Endodermal cell (in vitro differentiated cells): ENCODE results near the gene MAN2B1. TPM values are rescaled to one million over a fixed set of nuclear protein-coding genes. Genes with fewer than 3 reads are reported as not detected.
"Not testable (repeated sequence)": the region's sequence is repeated elsewhere in the genome, so short reads cannot be mapped to it uniquely, and the experiment has no call there.

Experiments
- DNase-seq: peaks from one replicate; pipeline ENCODE4 v3.0.0-alpha.2; 2017
- H3K27ac ChIP-seq: 2 replicates; pipeline ENCODE4 v1.5.1; 2013; ENCODE audit warnings: mild to moderate bottlenecking, low read depth, low read length, moderate library complexity
- H3K27me3 ChIP-seq: 2 replicates; pipeline ENCODE4 v1.6.1; 2013; ENCODE audit warnings: mild to moderate bottlenecking, low read length, moderate library complexity; ENCODE audit not compliant: insufficient read depth, control insufficient read depth, poor library complexity, severe bottlenecking
- H3K36me3 ChIP-seq: 2 replicates; pipeline ENCODE4 v1.7.0; 2013; ENCODE audit warnings: mild to moderate bottlenecking, low read length, moderate library complexity; ENCODE audit not compliant: control insufficient read depth, insufficient read depth
- H3K4me1 ChIP-seq: one replicate; pipeline ENCODE4 v1.7.0; 2013; ENCODE audit warnings: low read length; ENCODE audit not compliant: control insufficient read depth, insufficient read depth
- H3K4me3 ChIP-seq: 2 replicates; pipeline ENCODE4 v1.5.1; 2013; ENCODE audit warnings: mild to moderate bottlenecking, low read length, moderate library complexity
- H3K9ac ChIP-seq: 2 replicates; pipeline ENCODE4 v1.6.1; 2013; ENCODE audit warnings: mild to moderate bottlenecking, low read length, moderate library complexity; ENCODE audit not compliant: poor library complexity, severe bottlenecking; ENCODE audit errors: extremely low read depth
- H3K9me3 ChIP-seq: 2 replicates; pipeline ENCODE4 v1.6.1; 2013; ENCODE audit warnings: mild to moderate bottlenecking, low read length, moderate library complexity; ENCODE audit not compliant: control insufficient read depth
- H3K27ac Mint-ChIP-seq: 2 replicates; pipeline ENCODE4 v1.8.0; 2020; ENCODE audit warnings: mixed read lengths
- H3K27me3 Mint-ChIP-seq: 2 replicates; pipeline ENCODE4 v1.8.0; 2021; ENCODE audit warnings: mild to moderate bottlenecking, mixed read lengths; ENCODE audit not compliant: insufficient read depth
- H3K36me3 Mint-ChIP-seq: 2 replicates; pipeline ENCODE4 v1.8.0; 2020; ENCODE audit warnings: low read depth, mixed read lengths
- H3K4me1 Mint-ChIP-seq: 2 replicates; pipeline ENCODE4 v1.8.0; 2020; ENCODE audit warnings: mixed read lengths
- H3K4me3 Mint-ChIP-seq: 2 replicates; pipeline ENCODE4 v1.8.0; 2020; ENCODE audit warnings: mild to moderate bottlenecking, moderate library complexity, mixed read lengths
- H3K9me3 Mint-ChIP-seq: 2 replicates; pipeline ENCODE4 v1.8.0; 2020; ENCODE audit warnings: mild to moderate bottlenecking, mixed read lengths
- WGBS, 2 experiments: methylation state at CpG; one replicate each; pipeline versions ENCODE4 v1.1.5 to v1.1.7; 2013; ENCODE audit warnings: missing lambda C conversion rate in 2 of 2, mixed read lengths in 1 of 2; ENCODE audit not compliant: insufficient coverage in 1 of 2, insufficient read length in 1 of 2; 5-methylcytosine and 5-hydroxymethylcytosine counted together
- total RNA-seq, 2 donors: library from RNA; stranded (reverse); fragmentation: NEBNext Ultra II Directional in 1 of 2; extraction: Animal tissue kit (Norgen Biotek cat#: 25700) in 1 of 2; gene quantifications; 2 replicates in 1 of 2; 3 replicates in 1 of 2; pipeline ENCODE4 v1.2.1, GENCODE V29; 2021
- TF ChIP-seq, protein P1 (sequence below): fragments of 200-600 bp; sonication (generic); conservative IDR thresholded peaks from 2 replicates; pipeline ENCODE4 v1.5.0; 2021; ENCODE audit warnings: antibody characterized with exemption, mild to moderate bottlenecking

Gene MAN2B1
- total RNA-seq, 2 donors from 2014 or later: 101 to 113 TPM

DNA sequence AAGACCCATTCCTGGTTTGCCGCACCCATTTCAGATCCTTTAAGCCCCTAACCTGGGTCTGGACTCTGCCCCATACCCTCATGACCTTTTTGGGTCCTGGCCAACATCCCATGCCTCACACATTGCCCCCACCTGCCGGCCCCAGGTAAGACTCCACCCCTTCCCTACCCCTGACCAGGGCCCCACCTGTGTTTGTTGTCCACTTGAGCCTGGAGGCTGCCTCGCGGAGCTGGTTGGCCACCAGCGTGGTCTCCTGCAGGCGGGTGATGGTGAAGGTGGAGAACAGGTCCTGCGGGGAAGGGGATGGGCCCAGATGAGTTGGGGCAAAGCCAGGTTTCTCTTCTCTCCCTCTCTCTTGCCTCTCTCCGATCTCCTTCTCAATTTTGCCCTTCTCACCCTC lies 19.5 kb downstream of the MAN2B1 start:
- H3K36me3 Mint-ChIP-seq: peaks cover 38% of the 10 kb centered on the region
- H3K27me3 Mint-ChIP-seq: no peaks in the 10 kb centered on the region
- 78 to 93% methylated on average over 4 to 8 of the region's 8 CpGs for WGBS, 2 experiments
- no peak overlapping the region for H3K9ac ChIP-seq
- H3K27ac ChIP-seq: no peak overlapping the region
- no peaks in the 10 kb centered on the region for H3K27me3 ChIP-seq
- no peaks in the 10 kb centered on the region for H3K4me1 Mint-ChIP-seq
- H3K27ac Mint-ChIP-seq: no peak overlapping the region
- H3K36me3 ChIP-seq: no peaks in the 10 kb centered on the region
- H3K9me3 ChIP-seq: no peaks in the 10 kb centered on the region
- DNase-seq: no peak
- peaks cover 1% of the 10 kb centered on the region for H3K9me3 Mint-ChIP-seq
- H3K4me3 Mint-ChIP-seq: no peak overlapping the region
- TF ChIP-seq, protein P1, sequence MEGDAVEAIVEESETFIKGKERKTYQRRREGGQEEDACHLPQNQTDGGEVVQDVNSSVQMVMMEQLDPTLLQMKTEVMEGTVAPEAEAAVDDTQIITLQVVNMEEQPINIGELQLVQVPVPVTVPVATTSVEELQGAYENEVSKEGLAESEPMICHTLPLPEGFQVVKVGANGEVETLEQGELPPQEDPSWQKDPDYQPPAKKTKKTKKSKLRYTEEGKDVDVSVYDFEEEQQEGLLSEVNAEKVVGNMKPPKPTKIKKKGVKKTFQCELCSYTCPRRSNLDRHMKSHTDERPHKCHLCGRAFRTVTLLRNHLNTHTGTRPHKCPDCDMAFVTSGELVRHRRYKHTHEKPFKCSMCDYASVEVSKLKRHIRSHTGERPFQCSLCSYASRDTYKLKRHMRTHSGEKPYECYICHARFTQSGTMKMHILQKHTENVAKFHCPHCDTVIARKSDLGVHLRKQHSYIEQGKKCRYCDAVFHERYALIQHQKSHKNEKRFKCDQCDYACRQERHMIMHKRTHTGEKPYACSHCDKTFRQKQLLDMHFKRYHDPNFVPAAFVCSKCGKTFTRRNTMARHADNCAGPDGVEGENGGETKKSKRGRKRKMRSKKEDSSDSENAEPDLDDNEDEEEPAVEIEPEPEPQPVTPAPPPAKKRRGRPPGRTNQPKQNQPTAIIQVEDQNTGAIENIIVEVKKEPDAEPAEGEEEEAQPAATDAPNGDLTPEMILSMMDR: no peak
- H3K4me1 ChIP-seq: no peaks in the 10 kb centered on the region
- no peak overlapping the region for H3K4me3 ChIP-seq

DNA sequence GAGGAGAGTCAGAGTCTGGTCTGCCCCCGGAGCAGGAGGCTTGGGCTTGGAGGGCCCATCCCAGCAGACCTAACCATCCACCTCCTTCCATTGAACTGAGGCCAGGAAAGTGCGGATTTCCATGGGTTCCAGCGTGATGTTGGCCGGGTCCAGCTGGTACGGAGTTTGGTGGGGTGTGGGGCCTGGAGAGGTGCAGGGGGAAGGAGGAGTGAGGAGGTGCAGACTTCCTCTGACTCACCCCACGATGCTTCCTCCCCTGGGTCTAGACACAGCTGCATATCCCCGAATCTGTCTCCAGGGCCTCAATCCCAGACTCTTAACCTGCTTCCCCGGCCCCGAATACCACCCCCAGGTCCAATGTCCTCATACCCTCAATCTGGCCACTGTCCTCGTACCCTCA lies 20.0 kb downstream of the MAN2B1 start:
- no peak for DNase-seq
- H3K27me3 Mint-ChIP-seq: no peaks in the 10 kb centered on the region
- Histone ChIP-seq H3K4me3 (no peak overlapping the region), H3K27ac (no peak overlapping the region), H3K36me3 (no peaks in the 10 kb centered on the region), H3K27me3 (no peaks in the 10 kb centered on the region), H3K9ac (no peak overlapping the region), H3K4me1 (no peaks in the 10 kb centered on the region), H3K9me3 (no peaks in the 10 kb centered on the region)
- 91 to 94% methylated on average over 7 to 10 of the region's 10 CpGs for WGBS, 2 experiments
- no peaks in the 10 kb centered on the region for H3K4me1 Mint-ChIP-seq
- H3K36me3 Mint-ChIP-seq: peaks cover 33% of the 10 kb centered on the region
- H3K9me3 Mint-ChIP-seq: peaks cover 1% of the 10 kb centered on the region
- no peak overlapping the region for H3K4me3 Mint-ChIP-seq
- TF ChIP-seq, protein P1: no peak
- no peak overlapping the region for H3K27ac Mint-ChIP-seq

DNA sequence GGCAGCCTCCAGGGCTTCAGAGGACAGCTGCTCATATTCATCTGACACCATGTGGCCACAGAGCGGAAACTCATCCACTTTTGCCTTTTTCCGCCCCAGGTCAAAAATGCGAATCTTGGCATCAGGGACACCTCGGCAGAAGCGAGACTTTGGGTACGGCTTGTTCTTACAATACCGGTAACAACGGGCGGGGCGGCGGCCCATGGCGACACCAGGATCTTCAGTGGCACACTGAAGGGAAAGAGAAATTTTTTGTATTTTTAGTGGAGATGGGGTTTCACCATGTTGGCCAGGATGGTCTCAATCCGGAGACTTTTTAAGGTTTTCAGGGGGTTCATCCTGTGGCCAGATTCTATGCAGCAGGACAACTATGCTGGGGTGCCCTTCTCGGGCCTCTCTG lies 22.8 kb downstream of the MAN2B1 start:
- H3K4me1 Mint-ChIP-seq, H3K27ac ChIP-seq, H3K27me3 ChIP-seq, H3K4me1 ChIP-seq, H3K27ac Mint-ChIP-seq, DNase-seq, H3K9ac ChIP-seq, H3K36me3 ChIP-seq, H3K9me3 Mint-ChIP-seq, H3K4me3 ChIP-seq, H3K9me3 ChIP-seq, H3K4me3 Mint-ChIP-seq: not testable (repeated sequence)
- H3K36me3 Mint-ChIP-seq: peaks cover 16% of the 10 kb centered on the region
- WGBS, 2 experiments: 92 to 95% methylated on average over 4 to 14 of the region's 14 CpGs
- peaks cover 10% of the 10 kb centered on the region for H3K27me3 Mint-ChIP-seq

DNA sequence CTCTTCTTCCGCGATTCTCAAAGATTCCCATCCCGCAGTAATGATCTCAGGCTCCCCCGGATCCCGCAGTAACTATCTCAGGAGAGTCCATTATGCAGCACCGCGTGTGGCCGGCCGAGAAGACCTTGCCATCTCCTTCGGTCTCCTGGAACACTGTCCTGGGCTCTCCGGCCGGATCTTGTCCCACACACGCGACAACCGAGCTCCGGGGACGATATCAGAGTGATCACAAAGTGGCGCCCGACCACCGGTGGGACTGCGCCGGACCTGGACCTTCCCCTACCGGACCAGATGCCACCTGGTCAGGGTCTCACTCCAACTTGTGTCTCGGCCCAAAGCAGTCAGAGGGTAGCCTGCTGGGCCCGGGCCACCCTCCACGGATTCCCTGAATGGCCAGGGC lies 24.0 kb downstream of the MAN2B1 start:
- H3K27me3 ChIP-seq: no peaks in the 10 kb centered on the region
- Mint-ChIP-seq H3K4me1 (no peaks in the 10 kb centered on the region), H3K36me3 (peaks cover 11% of the 10 kb centered on the region), H3K9me3 (peaks cover 9% of the 10 kb centered on the region), H3K27ac (no peak overlapping the region), H3K4me3 (no peak overlapping the region), H3K27me3 (peaks cover 10% of the 10 kb centered on the region)
- H3K4me1 ChIP-seq: no peaks in the 10 kb centered on the region
- H3K4me3 ChIP-seq: no peak overlapping the region
- no peak overlapping the region for H3K9ac ChIP-seq
- H3K9me3 ChIP-seq: no peaks in the 10 kb centered on the region
- H3K27ac ChIP-seq: no peak overlapping the region
- 90 to 98% methylated on average over 10 to 26 of the region's 26 CpGs for WGBS, 2 experiments
- no peak for DNase-seq
- TF ChIP-seq, protein P1: no peak
- no peaks in the 10 kb centered on the region for H3K36me3 ChIP-seq
